A673 (cell line): ENCODE measurements around the gene HSPB1. TPM values are rescaled to one million over a fixed set of nuclear protein-coding genes. Genes with fewer than 3 reads are reported as not detected.

Experiments
- BruUV-seq: library from RNA; stranded (reverse); fragments of 400-500 nt; replicated peaks from 2 replicates; lab custom pipeline; 2021; lab: Mats Ljungman, UMichigan
- CTCF ChIA-PET: fragments of 300-600 bp; sonication (Branson Sonifier 250); formaldehyde crosslinking; loops from one replicate; lab custom pipeline; 2022; ENCODE audit warnings: antibody characterized with exemption; lab: Charles Lee
- POLR2A ChIA-PET: fragments of 300-600 bp; sonication (Branson Sonifier 250); formaldehyde crosslinking; loops from one replicate; lab custom pipeline; 2022; ENCODE audit warnings: antibody characterized with exemption; ENCODE audit not compliant: low non-redundant PET; lab: Charles Lee
- DNase-seq: peaks from one replicate; pipeline ENCODE4 v3.0.0-alpha.2; 2015; ENCODE audit warnings: low spot score
- H3K27ac ChIP-seq: fragments of 200-600 bp; sonication (generic); 2 replicates; pipeline ENCODE4 v1.5.1; 2016; ENCODE audit warnings: mixed run types, low read depth, mild to moderate bottlenecking, mixed read lengths, antibody characterized with exemption, low read length; ENCODE audit not compliant: poor library complexity, severe bottlenecking
- H3K27me3 ChIP-seq: fragments of 200-600 bp; sonication (generic); replicated peaks from 2 replicates; pipeline ENCODE4 v1.6.1; 2017; ENCODE audit warnings: mixed run types, low read depth, mild to moderate bottlenecking, mixed read lengths, antibody characterized with exemption, low read length; ENCODE audit not compliant: insufficient read depth, poor library complexity
- H3K36me3 ChIP-seq: fragments of 200-600 bp; sonication (generic); 2 replicates; pipeline ENCODE4 v1.6.1; 2016; ENCODE audit warnings: mixed run types, mild to moderate bottlenecking, mixed read lengths, antibody characterized with exemption, low read length; ENCODE audit not compliant: insufficient read depth, poor library complexity, severe bottlenecking
- H3K4me1 ChIP-seq: fragments of 200-600 bp; sonication (generic); 2 replicates; pipeline ENCODE4 v1.6.1; 2017; ENCODE audit warnings: mixed run types, mild to moderate bottlenecking, mixed read lengths, antibody characterized with exemption, low read length; ENCODE audit not compliant: insufficient read depth, poor library complexity, severe bottlenecking
- H3K4me3 ChIP-seq: fragments of 200-600 bp; sonication (generic); 2 replicates; pipeline ENCODE4 v1.5.1; 2016; ENCODE audit warnings: low read depth, mixed run types, mild to moderate bottlenecking, mixed read lengths, low read length; ENCODE audit not compliant: poor library complexity, severe bottlenecking
- H3K9me3 ChIP-seq: fragments of 200-600 bp; sonication (generic); 2 replicates; pipeline ENCODE4 v1.6.1; 2016; ENCODE audit warnings: mixed run types, low read depth, mild to moderate bottlenecking, mixed read lengths, antibody characterized with exemption, low read length; ENCODE audit not compliant: poor library complexity, severe bottlenecking
- CTCF ChIP-seq: fragments of 300-800, 200-600 bp; sonication (generic); conservative IDR thresholded peaks from 2 replicates; pipeline ENCODE4 v1.5.1; 2017; ENCODE audit warnings: low read depth, mild to moderate bottlenecking, antibody characterized with exemption, low read length, moderate library complexity, mixed read lengths
- EZH2 ChIP-seq: fragments of 200-600 bp; sonication (generic); IDR thresholded peaks from 2 replicates; pipeline ENCODE4 v1.6.1; 2017; ENCODE audit warnings: borderline replicate concordance, low read depth, mild to moderate bottlenecking, mixed read lengths, antibody characterized with exemption, low read length; ENCODE audit not compliant: poor library complexity, severe bottlenecking
- intact Hi-C: fragments of 100-400 bp; cut with micrococcal nuclease; formaldehyde crosslinking; loops from one replicate; pipeline ENCODE4 v1.10.0; 2022; ENCODE audit not compliant: unreplicated experiment
- total RNA-seq: library from RNA; stranded (reverse); gene quantifications from 2 replicates; pipeline ENCODE4 v1.2.3, GENCODE V29; 2021

The HSPB1 gene
- total RNA-seq, 1 experiment from 2014 or later: 354 TPM

- POLR2A ChIA-PET: no interaction called here
- peaks cover 19% of the 10 kb centered on the region for H3K27me3 ChIP-seq
- H3K9me3 ChIP-seq: no peaks in the 10 kb centered on the region
- intact Hi-C loops: no loop called here
- H3K27ac ChIP-seq: no peak overlapping the region
- peak overlapping the region; percentile 57 for H3K4me3 ChIP-seq
- DNase-seq: no peak
- H3K4me1 ChIP-seq: no peaks in the 10 kb centered on the region
- no TSS peak for BruUV-seq
- no peaks in the 10 kb centered on the region for H3K36me3 ChIP-seq
- TF ChIP-seq EZH2: peak; percentile 44
- no peak for TF ChIP-seq CTCF
- CTCF ChIA-PET: interaction anchor here (1.7 kb wide), 1 partner anchor 11 kb away, joined by 12 read pairs; no protein-coding TSS in a partner anchor
Observed at GRCh38 chr7:76281006-76281705, 21.3 kb upstream of the HSPB1 start.

- intact Hi-C loops: no loop called here
- Histone ChIP-seq H3K36me3 (no peaks in the 10 kb centered on the region), H3K4me3 (peak overlapping the region; percentile 57), H3K4me1 (no peaks in the 10 kb centered on the region), H3K9me3 (no peaks in the 10 kb centered on the region), H3K27ac (no peak overlapping the region), H3K27me3 (peaks cover 19% of the 10 kb centered on the region)
- BruUV-seq: no TSS peak
- no peak for DNase-seq
- ChIA-PET CTCF (interaction anchor here (0.6 to 1.7 kb wide), 2 partner anchors 10 to 103 kb away, joined by 5 to 12 read pairs; no protein-coding TSS in a partner anchor), POLR2A (no interaction called here)
- TF ChIP-seq EZH2 (no peak), CTCF (no peak)
Observed at GRCh38 chr7:76281706-76282343, 20.6 kb upstream of the HSPB1 start.

GRCh38 chr7:76282344-76283253 lies 19.9 kb upstream of the HSPB1 start:
- BruUV-seq: no TSS peak
- ChIA-PET CTCF (interaction anchor here (0.6 to 1.7 kb wide), 2 partner anchors 9 to 104 kb away, joined by 5 to 12 read pairs; no protein-coding TSS in a partner anchor), POLR2A (no interaction called here)
- Histone ChIP-seq H3K27me3 (peaks cover 19% of the 10 kb centered on the region), H3K4me3 (peak overlapping the region; percentile 57), H3K36me3 (no peaks in the 10 kb centered on the region), H3K9me3 (no peaks in the 10 kb centered on the region), H3K4me1 (no peaks in the 10 kb centered on the region), H3K27ac (no peak overlapping the region)
- DNase-seq: no peak
- intact Hi-C loops: no loop called here
- no peak for TF ChIP-seq CTCF
- TF ChIP-seq EZH2: no peak
